CD4-positive, alpha-beta memory T cell (primary cell): ENCODE measurements around the gene LYSET. TPM values are rescaled to one million over a fixed set of nuclear protein-coding genes. Genes with fewer than 3 reads are reported as not detected.
"Not testable (repeated sequence)": the region's sequence is repeated elsewhere in the genome, so short reads cannot be mapped to it uniquely, and the experiment has no call there.

ENCODE experiments used
- CTCF ChIA-PET: fragments of 350-600 bp; sonication (Branson Sonifier 250); formaldehyde crosslinking; loops from one replicate; lab custom pipeline; 2021; ENCODE audit warnings: inconsistent platforms; ENCODE audit not compliant: partially characterized antibody; lab: Charles Lee
- POLR2A ChIA-PET: fragments of 350-600 bp; sonication (Branson Sonifier 250); formaldehyde crosslinking; loops from one replicate; lab custom pipeline; 2021; ENCODE audit not compliant: partially characterized antibody; lab: Charles Lee
- DNase-seq, 5 donors: peaks; one replicate each; pipeline versions ENCODE4 v3.0.0 to v3.0.0-alpha.2; 2020 to 2022; ENCODE audit warnings: mixed read lengths in 1 of 5
- H3K27ac ChIP-seq: one replicate; pipeline ENCODE4 v1.7.0; 2013; ENCODE audit warnings: low read depth, low read length
- H3K27me3 ChIP-seq: 2 replicates; pipeline ENCODE4 v1.7.0; 2013; ENCODE audit warnings: mild to moderate bottlenecking, low read length, moderate library complexity; ENCODE audit not compliant: insufficient read depth
- H3K36me3 ChIP-seq: 2 replicates; pipeline ENCODE4 v1.7.0; 2013; ENCODE audit warnings: mild to moderate bottlenecking, low read length, moderate library complexity; ENCODE audit not compliant: insufficient read depth
- H3K4me1 ChIP-seq: 2 replicates; pipeline ENCODE4 v1.7.0; 2013; ENCODE audit warnings: mild to moderate bottlenecking, low read length, moderate library complexity; ENCODE audit not compliant: insufficient read depth
- H3K4me3 ChIP-seq, 2 donors: one replicate each; pipeline ENCODE4 v1.7.0; 2013; ENCODE audit warnings: low read length in 2 of 2, mild to moderate bottlenecking in 1 of 2
- H3K9me3 ChIP-seq, 2 donors: one replicate each; pipeline ENCODE4 v1.7.0; 2013; ENCODE audit warnings: low read length in 2 of 2, control low read depth in 1 of 2; ENCODE audit not compliant: control insufficient read depth in 1 of 2
- H3K27ac Mint-ChIP-seq, 7 donors: one replicate each; pipeline ENCODE4 v1.8.0; 2020 to 2021; ENCODE audit warnings: mixed read lengths in 7 of 7, mild to moderate bottlenecking in 6 of 7, inconsistent platforms in 3 of 7, moderate library complexity in 3 of 7
- H3K27me3 Mint-ChIP-seq, 2 donors: one replicate each; pipeline ENCODE4 v1.8.0; 2020 to 2021; ENCODE audit warnings: mixed read lengths in 2 of 2
- H3K36me3 Mint-ChIP-seq, 2 donors: one replicate each; pipeline ENCODE4 v1.8.0; 2020 to 2021; ENCODE audit warnings: mixed read lengths in 2 of 2, inconsistent platforms in 1 of 2, mild to moderate bottlenecking in 1 of 2
- H3K4me1 Mint-ChIP-seq, 4 donors: one replicate each; pipeline ENCODE4 v1.8.0; 2020 to 2021; ENCODE audit warnings: mixed read lengths in 4 of 4, mild to moderate bottlenecking in 1 of 4
- H3K4me3 Mint-ChIP-seq, 8 donors: one replicate each; pipeline ENCODE4 v1.8.0; 2020 to 2021; ENCODE audit warnings: mixed read lengths in 8 of 8, mild to moderate bottlenecking in 7 of 8, moderate library complexity in 6 of 8, inconsistent platforms in 3 of 8
- H3K9me3 Mint-ChIP-seq, 8 donors: one replicate each; pipeline ENCODE4 v1.8.0; 2020 to 2021; ENCODE audit warnings: mixed read lengths in 8 of 8, mild to moderate bottlenecking in 5 of 8, inconsistent platforms in 3 of 8, moderate library complexity in 1 of 8
- intact Hi-C: fragments of 100-400 bp; cut with micrococcal nuclease; formaldehyde crosslinking; loops from one replicate; pipeline ENCODE4 v1.15.1; 2023
- polyA plus RNA-seq, 2 donors: library from polyadenylated mRNA; unstranded; fragments of 300-500 nt; fragmentation: Illumina TruSeq; gene quantifications; one replicate each; pipeline ENCODE4 v1.2.3, GENCODE V29; 2021
- total RNA-seq, 2 experiments: library from RNA; stranded (reverse); gene quantifications; one replicate each; pipeline ENCODE4 v1.2.3, GENCODE V29; 2021

LYSET gene
- total and polyA plus RNA-seq, 4 experiments from 2014 or later, result 20.2 to 44.5 (median 30.7) TPM

- H3K4me3 ChIP-seq, result no peak overlapping the region
- Mint-ChIP-seq H3K27ac (no peak overlapping the region), H3K36me3 (no peaks in the 10 kb centered on the region), H3K4me3 (no peak overlapping the region), H3K27me3 (peaks cover 0 to 3% of the 10 kb centered on the region in 2 donors), H3K9me3 (no peaks in the 10 kb centered on the region), H3K4me1 (peaks cover 0 to 9% (median 4%) of the 10 kb centered on the region in 4 donors)
- no peaks in the 10 kb centered on the region for H3K27me3 ChIP-seq
- no peaks in the 10 kb centered on the region for H3K36me3 ChIP-seq
- no peak overlapping the region for H3K27ac ChIP-seq
- POLR2A ChIA-PET, result interaction anchor here (0.9 kb wide), 1 partner anchor 33 kb away, joined by 3 read pairs; no protein-coding TSS in a partner anchor
- CTCF ChIA-PET, result interaction anchor here (0.6 to 1.5 kb wide), 4 partner anchors 8 to 131 kb away, joined by 3 to 10 read pairs (median 4); no protein-coding TSS in a partner anchor
- intact Hi-C loops, result no loop called here
- DNase-seq, result no peak
- no peaks in the 10 kb centered on the region for H3K4me1 ChIP-seq
- H3K9me3 ChIP-seq, result no peaks in the 10 kb centered on the region
These were observed 39.0 kb upstream of the LYSET start for GRCh38 chr14:93146119-93146518.

- no peaks in the 10 kb centered on the region for H3K4me1 ChIP-seq
- no peaks in the 10 kb centered on the region for H3K36me3 ChIP-seq
- Mint-ChIP-seq H3K9me3 (no peaks in the 10 kb centered on the region), H3K4me1 (peaks cover 0 to 9% (median 4%) of the 10 kb centered on the region in 4 donors), H3K36me3 (no peaks in the 10 kb centered on the region), H3K4me3 (no peak overlapping the region), H3K27me3 (peaks cover 0 to 4% of the 10 kb centered on the region in 2 donors), H3K27ac (no peak overlapping the region)
- no peaks in the 10 kb centered on the region for H3K9me3 ChIP-seq
- H3K27me3 ChIP-seq, result no peaks in the 10 kb centered on the region
- CTCF ChIA-PET, result no interaction called here
- POLR2A ChIA-PET, result no interaction called here
- no peak overlapping the region for H3K4me3 ChIP-seq
- no peak overlapping the region for H3K27ac ChIP-seq
- no peak for DNase-seq
- intact Hi-C loops, result no loop called here
These were observed 36.1 kb upstream of the LYSET start for GRCh38 chr14:93148979-93149378.

- intact Hi-C loops, result no loop called here
- H3K9me3 Mint-ChIP-seq, result no peaks in the 10 kb centered on the region
- POLR2A ChIA-PET, result no interaction called here
These were observed 34.6 kb upstream of the LYSET start for GRCh38 chr14:93150227-93151208.

GRCh38 chr14:93153121-93153520 is 32.0 kb upstream of the LYSET start:
- Mint-ChIP-seq H3K4me3 (no peak overlapping the region), H3K4me1 (peaks cover 0 to 9% (median 4%) of the 10 kb centered on the region in 4 donors), H3K27ac (no peak overlapping the region), H3K9me3 (no peaks in the 10 kb centered on the region), H3K27me3 (peaks cover 0 to 3% of the 10 kb centered on the region in 2 donors), H3K36me3 (no peaks in the 10 kb centered on the region)
- Histone ChIP-seq H3K27me3 (no peaks in the 10 kb centered on the region), H3K36me3 (no peaks in the 10 kb centered on the region), H3K4me3 (no peak overlapping the region), H3K27ac (no peak overlapping the region), H3K4me1 (no peaks in the 10 kb centered on the region), H3K9me3 (no peaks in the 10 kb centered on the region)
- POLR2A ChIA-PET, result no interaction called here
- intact Hi-C loops, result no loop called here
- no peak for DNase-seq
- CTCF ChIA-PET, result no interaction called here

More at GRCh38 chr14:93150227-93151208, 34.6 kb upstream of the LYSET start:
- H3K36me3 ChIP-seq, result no peaks in the 10 kb centered on the region
- no peaks in the 10 kb centered on the region for H3K4me1 ChIP-seq
- no peak overlapping the region for H3K27ac ChIP-seq
- CTCF ChIA-PET, result interaction anchor here (1.1 kb wide), 1 partner anchor 28 kb away, joined by 4 read pairs; no protein-coding TSS in a partner anchor
- no peaks in the 10 kb centered on the region for H3K27me3 ChIP-seq
- H3K27ac Mint-ChIP-seq, result peak overlapping the region in 1 of 7 donors; percentile 30
- H3K36me3 Mint-ChIP-seq, result no peaks in the 10 kb centered on the region
- H3K4me3 ChIP-seq, result no peak overlapping the region
- peaks cover 0 to 9% (median 4%) of the 10 kb centered on the region in 4 donors for H3K4me1 Mint-ChIP-seq
- H3K9me3 ChIP-seq, result no peaks in the 10 kb centered on the region
- no peak for DNase-seq
- peak overlapping the region in 1 of 8 donors; percentile 0 for H3K4me3 Mint-ChIP-seq
- peaks cover 0 to 4% of the 10 kb centered on the region in 2 donors for H3K27me3 Mint-ChIP-seq

- Histone ChIP-seq H3K27ac (no peak overlapping the region), H3K4me1 (no peaks in the 10 kb centered on the region), H3K9me3 (no peaks in the 10 kb centered on the region), H3K36me3 (no peaks in the 10 kb centered on the region), H3K4me3 (no peak overlapping the region), H3K27me3 (no peaks in the 10 kb centered on the region)
- Mint-ChIP-seq H3K27me3 (peaks cover 0 to 1% of the 10 kb centered on the region in 2 donors), H3K9me3 (no peaks in the 10 kb centered on the region), H3K36me3 (no peaks in the 10 kb centered on the region), H3K4me3 (no peak overlapping the region), H3K4me1 (peaks cover 0 to 4% (median 1%) of the 10 kb centered on the region in 4 donors), H3K27ac (no peak overlapping the region)
- ChIA-PET POLR2A (no interaction called here), CTCF (no interaction called here)
- intact Hi-C loops, result no loop called here
- DNase-seq, result no peak
These were observed 29.4 kb upstream of the LYSET start for GRCh38 chr14:93155667-93156066.

GRCh38 chr14:93156693-93157369 is 28.3 kb upstream of the LYSET start:
- Mint-ChIP-seq H3K36me3 (no peaks in the 10 kb centered on the region), H3K27ac (no peak overlapping the region), H3K4me1 (no peaks in the 10 kb centered on the region), H3K9me3 (no peaks in the 10 kb centered on the region), H3K27me3 (peaks cover 0 to 1% of the 10 kb centered on the region in 2 donors), H3K4me3 (no peak overlapping the region)
- H3K4me3 ChIP-seq, result no peak overlapping the region
- DNase-seq, result no peak
- ChIA-PET CTCF (no interaction called here), POLR2A (no interaction called here)
- H3K9me3 ChIP-seq, result no peaks in the 10 kb centered on the region
- H3K27ac ChIP-seq, result no peak overlapping the region
- H3K4me1 ChIP-seq, result no peaks in the 10 kb centered on the region
- no peaks in the 10 kb centered on the region for H3K36me3 ChIP-seq
- intact Hi-C loops, result no loop called here
- no peaks in the 10 kb centered on the region for H3K27me3 ChIP-seq

- H3K36me3 ChIP-seq, H3K4me1 ChIP-seq, H3K36me3 Mint-ChIP-seq, CTCF ChIA-PET, H3K9me3 Mint-ChIP-seq, intact Hi-C loops, H3K4me1 Mint-ChIP-seq, POLR2A ChIA-PET, H3K27me3 Mint-ChIP-seq, H3K27ac Mint-ChIP-seq, H3K4me3 ChIP-seq, H3K27me3 ChIP-seq, DNase-seq, H3K4me3 Mint-ChIP-seq, H3K9me3 ChIP-seq, H3K27ac ChIP-seq: not testable (repeated sequence)
These were observed 26.8 kb upstream of the LYSET start for GRCh38 chr14:93158349-93158748.
